Neuronal stem cell (in vitro differentiated cells): Measurements from ENCODE around the gene PCDHB8.
"Not testable (repeated sequence)": the region's sequence is repeated elsewhere in the genome, so short reads cannot be mapped to it uniquely, and the experiment has no call there.

ENCODE experiments used
- DNase-seq: peaks from one replicate; pipeline ENCODE4 v3.0.0-alpha.2; 2013; ENCODE audit warnings: low spot score
- H2AFZ ChIP-seq: one replicate; pipeline ENCODE4 v1.6.1; 2013; ENCODE audit warnings: mild to moderate bottlenecking, low read length, inconsistent platforms
- H2AK5ac ChIP-seq: 2 replicates; pipeline ENCODE4 v1.6.1; 2013; ENCODE audit warnings: low read depth, mild to moderate bottlenecking, inconsistent platforms, low read length, moderate library complexity, mixed read lengths
- H2BK120ac ChIP-seq: 2 replicates; pipeline ENCODE4 v1.6.1; 2013; ENCODE audit warnings: low read depth, mild to moderate bottlenecking, inconsistent platforms, low read length, moderate library complexity, mixed read lengths
- H2BK12ac ChIP-seq: one replicate; pipeline ENCODE4 v1.6.1; 2013; ENCODE audit warnings: low read length, inconsistent platforms
- H2BK15ac ChIP-seq: 2 replicates; pipeline ENCODE4 v1.6.1; 2013; ENCODE audit warnings: mild to moderate bottlenecking, low read length, inconsistent platforms, mixed read lengths
- H2BK5ac ChIP-seq: one replicate; pipeline ENCODE4 v1.6.1; 2013; ENCODE audit warnings: inconsistent platforms, mild to moderate bottlenecking, low read length, moderate library complexity
- H3K14ac ChIP-seq: one replicate; pipeline ENCODE4 v1.6.1; 2013; ENCODE audit warnings: low read length, inconsistent platforms
- H3K18ac ChIP-seq: 2 replicates; pipeline ENCODE4 v1.6.1; 2013; ENCODE audit warnings: low read length, inconsistent platforms
- H3K23ac ChIP-seq: 2 replicates; pipeline ENCODE4 v1.6.1; 2013; ENCODE audit warnings: low read depth, mild to moderate bottlenecking, mixed read lengths, low read length, inconsistent platforms; ENCODE audit not compliant: poor library complexity
- H3K27ac ChIP-seq: replicated peaks from 3 replicates; pipeline ENCODE4 v1.5.1; 2013; ENCODE audit warnings: low read length, inconsistent platforms
- H3K27me3 ChIP-seq, 3 experiments: 2 replicates each; pipeline ENCODE4 v1.6.1; 2013; ENCODE audit warnings: low read length in 3 of 3, mild to moderate bottlenecking in 2 of 3, inconsistent platforms in 1 of 3, low read depth in 1 of 3, mixed read lengths in 1 of 3, moderate library complexity in 1 of 3; ENCODE audit not compliant: control insufficient read depth in 3 of 3, insufficient read depth in 3 of 3
- H3K36me3 ChIP-seq, 2 donors: replicated peaks in 1 of 2; 2 replicates each; pipeline ENCODE4 v1.6.1; 2013; ENCODE audit warnings: low read length in 2 of 2; ENCODE audit not compliant: control insufficient read depth in 2 of 2, insufficient read depth in 2 of 2
- H3K4ac ChIP-seq: 2 replicates; pipeline ENCODE4 v1.6.1; 2013; ENCODE audit warnings: inconsistent platforms, mild to moderate bottlenecking, low read length, moderate library complexity
- H3K4me1 ChIP-seq, 2 donors: 1 replicate in 1 of 2; 2 replicates in 1 of 2; pipeline ENCODE4 v1.6.1; 2013; ENCODE audit warnings: low read length in 2 of 2, low read depth in 1 of 2; ENCODE audit not compliant: control insufficient read depth in 2 of 2, insufficient read depth in 1 of 2
- H3K4me2 ChIP-seq: one replicate; pipeline ENCODE4 v1.6.1; 2013; ENCODE audit warnings: mild to moderate bottlenecking, low read length, inconsistent platforms; ENCODE audit not compliant: insufficient read depth, poor library complexity, severe bottlenecking
- H3K4me3 ChIP-seq, 2 donors: 2 replicates each; pipeline ENCODE4 v1.5.1; 2013; ENCODE audit warnings: low read length in 2 of 2, mild to moderate bottlenecking in 2 of 2, inconsistent platforms in 1 of 2, moderate library complexity in 1 of 2
- H3K79me1 ChIP-seq: one replicate; pipeline ENCODE4 v1.6.1; 2013; ENCODE audit warnings: low read depth, mild to moderate bottlenecking, inconsistent platforms, low read length, moderate library complexity
- H3K9ac ChIP-seq: one replicate; pipeline ENCODE4 v1.6.1; 2013; ENCODE audit warnings: mild to moderate bottlenecking, low read depth, low read length, inconsistent platforms; ENCODE audit not compliant: poor library complexity
- H3K9me3 ChIP-seq, 2 donors: replicated peaks in 1 of 2; 2 replicates each; pipeline versions ENCODE3 to v1.6.1; 2013; ENCODE audit warnings: low read length in 2 of 2, mild to moderate bottlenecking in 2 of 2, inconsistent platforms in 1 of 2, low read depth in 1 of 2, mixed read lengths in 1 of 2, moderate library complexity in 1 of 2; ENCODE audit not compliant: control insufficient read depth in 2 of 2, insufficient read depth in 1 of 2
- H4K8ac ChIP-seq: one replicate; pipeline ENCODE4 v1.6.1; 2013; ENCODE audit warnings: low read depth, mild to moderate bottlenecking, inconsistent platforms, low read length, moderate library complexity
- H4K91ac ChIP-seq: one replicate; pipeline ENCODE4 v1.6.1; 2013; ENCODE audit warnings: low read length, low read depth, mild to moderate bottlenecking, inconsistent platforms; ENCODE audit not compliant: poor library complexity
- WGBS, 2 donors: extraction: QIAGEN DNeasy Blood & Tissue Kit; methylation state at CpG; one replicate each; pipeline ENCODE4 v1.1.7; 2013; ENCODE audit warnings: missing lambda C conversion rate in 2 of 2, mixed read lengths in 1 of 2; ENCODE audit not compliant: insufficient read length in 2 of 2, insufficient replicate concordance in 1 of 2; ENCODE audit errors: extremely low coverage in 2 of 2; 5-methylcytosine and 5-hydroxymethylcytosine counted together

PCDHB8 gene

GRCh38 chr5:141201646-141202045 lies 24.1 kb downstream of the PCDHB8 start:
- not testable (repeated sequence) for H2AFZ ChIP-seq, H3K4me1 ChIP-seq, H2BK12ac ChIP-seq, H3K23ac ChIP-seq, H3K9ac ChIP-seq, H3K4me2 ChIP-seq, H2BK120ac ChIP-seq, H3K4me3 ChIP-seq, H2BK5ac ChIP-seq, H3K4ac ChIP-seq, H4K8ac ChIP-seq, H3K14ac ChIP-seq, H3K18ac ChIP-seq, DNase-seq, H4K91ac ChIP-seq, H2BK15ac ChIP-seq, H3K27ac ChIP-seq, H3K79me1 ChIP-seq, H2AK5ac ChIP-seq, H3K27me3 ChIP-seq, H3K36me3 ChIP-seq
- WGBS, 2 donors, result no CpG with 5 or more reads among the region's 35 CpGs
- peaks cover 7 to 31% of the 10 kb centered on the region in 2 donors for H3K9me3 ChIP-seq

DNA sequence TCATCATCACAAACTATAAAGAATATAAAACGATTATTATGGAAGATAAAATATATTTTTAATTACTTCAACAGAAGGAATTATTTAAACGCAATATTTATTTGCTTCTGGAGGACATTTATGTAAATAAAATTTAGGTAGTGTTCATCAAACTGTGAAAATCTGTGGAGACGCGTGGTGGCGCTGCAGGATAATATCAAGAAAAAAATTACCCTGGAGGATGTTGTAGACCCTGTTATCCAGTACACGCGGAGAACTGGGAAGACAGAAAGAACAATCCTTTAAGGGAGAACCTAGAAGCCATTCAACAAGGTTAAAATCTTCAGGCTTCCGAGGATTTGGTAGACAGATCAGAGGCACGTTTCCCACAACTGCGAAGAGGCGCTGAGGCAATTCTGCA lies 30.9 kb downstream of the PCDHB8 start, which contains the start of gene PCDHB12:
TSS of gene PCDHB12 (plus strand) at position 242 of the 400 bp plus-strand sequence. CDS start 189 bp downstream, outside the sequence.
- no peaks in the 10 kb centered on the region for H3K79me1 ChIP-seq
- H2BK12ac ChIP-seq, result no peak within 1 kb of the TSS
- no peak within 1 kb of the TSS for H3K4ac ChIP-seq
- no peaks in the 10 kb centered on the region for H3K4me1 ChIP-seq
- H3K36me3 ChIP-seq, result no peaks in the 10 kb centered on the region
- H2AFZ ChIP-seq, result no peak within 1 kb of the TSS
- H3K9me3 ChIP-seq, result peaks cover 0 to 18% of the 10 kb centered on the region in 2 donors
- no peak within 1 kb of the TSS for H2BK5ac ChIP-seq
- WGBS, 2 donors, result no CpG with 5 or more reads among the region's 11 CpGs
- H3K9ac ChIP-seq, result no peak within 1 kb of the TSS
- no peak within 1 kb of the TSS for H2AK5ac ChIP-seq
- H4K8ac ChIP-seq, result no peak within 1 kb of the TSS
- no peak within 1 kb of the TSS for H2BK15ac ChIP-seq
- H3K14ac ChIP-seq, result no peak within 1 kb of the TSS
- no peak within 1 kb of the TSS for H3K27ac ChIP-seq
- H4K91ac ChIP-seq, result no peak within 1 kb of the TSS
- DNase-seq, result no peak
- no peak within 1 kb of the TSS for H3K23ac ChIP-seq
- H3K4me3 ChIP-seq, result no peak within 1 kb of the TSS
- no peaks in the 10 kb centered on the region for H3K27me3 ChIP-seq
- no peak within 1 kb of the TSS for H2BK120ac ChIP-seq
- no peak within 1 kb of the TSS for H3K18ac ChIP-seq
- no peak within 1 kb of the TSS for H3K4me2 ChIP-seq

DNA sequence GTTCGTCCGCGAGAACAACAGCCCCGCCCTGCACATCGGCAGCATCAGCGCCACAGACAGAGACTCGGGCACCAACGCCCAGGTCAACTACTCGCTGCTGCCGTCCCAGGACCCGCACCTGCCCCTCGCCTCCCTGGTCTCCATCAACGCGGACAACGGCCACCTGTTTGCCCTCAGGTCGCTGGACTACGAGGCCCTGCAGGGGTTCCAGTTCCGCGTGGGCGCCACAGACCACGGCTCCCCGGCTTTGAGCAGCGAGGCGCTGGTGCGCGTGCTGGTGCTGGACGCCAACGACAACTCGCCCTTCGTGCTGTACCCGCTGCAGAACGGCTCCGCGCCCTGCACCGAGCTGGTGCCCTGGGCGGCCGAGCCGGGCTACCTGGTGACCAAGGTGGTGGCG lies 32.7 kb downstream of the PCDHB8 start:
- not testable (repeated sequence) for H3K18ac ChIP-seq, H3K27me3 ChIP-seq, H3K36me3 ChIP-seq, H3K27ac ChIP-seq, DNase-seq, H3K4me3 ChIP-seq, H3K14ac ChIP-seq, H3K4me1 ChIP-seq, H3K4me2 ChIP-seq, H2BK120ac ChIP-seq, H3K23ac ChIP-seq, H2BK12ac ChIP-seq, H2BK15ac ChIP-seq, H4K91ac ChIP-seq, H2BK5ac ChIP-seq, H2AFZ ChIP-seq, H3K79me1 ChIP-seq, H4K8ac ChIP-seq, H3K4ac ChIP-seq, H2AK5ac ChIP-seq, H3K9ac ChIP-seq
- whole genome bisulfite sequencing, 2 donors, result no CpG with 5 or more reads among the region's 39 CpGs
- peaks cover 0 to 22% of the 10 kb centered on the region in 2 donors for H3K9me3 ChIP-seq

DNA sequence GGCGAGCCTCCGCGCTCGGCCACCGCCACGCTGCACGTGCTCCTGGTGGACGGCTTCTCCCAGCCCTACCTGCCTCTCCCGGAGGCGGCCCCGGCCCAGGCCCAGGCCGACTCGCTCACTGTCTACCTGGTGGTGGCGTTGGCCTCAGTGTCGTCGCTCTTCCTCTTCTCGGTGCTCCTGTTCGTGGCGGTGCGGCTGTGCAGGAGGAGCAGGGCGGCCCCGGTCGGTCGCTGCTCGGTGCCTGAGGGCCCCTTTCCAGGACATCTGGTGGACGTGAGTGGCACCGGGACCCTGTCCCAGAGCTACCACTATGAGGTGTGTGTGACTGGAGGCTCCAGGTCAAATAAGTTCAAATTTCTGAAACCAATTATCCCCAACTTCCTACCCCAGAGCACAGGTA lies 33.3 kb downstream of the PCDHB8 start:
- not testable (repeated sequence) for H4K91ac ChIP-seq, H3K4me2 ChIP-seq, H3K4me3 ChIP-seq, H2BK15ac ChIP-seq, H3K27me3 ChIP-seq, H3K79me1 ChIP-seq, H2BK12ac ChIP-seq, H3K23ac ChIP-seq, DNase-seq, H3K18ac ChIP-seq, H2BK120ac ChIP-seq, H3K27ac ChIP-seq, H3K9ac ChIP-seq, H2AK5ac ChIP-seq, H2AFZ ChIP-seq, H2BK5ac ChIP-seq, H3K4me1 ChIP-seq, H3K36me3 ChIP-seq, H4K8ac ChIP-seq, H3K4ac ChIP-seq
- Histone ChIP-seq H3K14ac (peak overlapping the region; percentile 8), H3K9me3 (peaks cover 0 to 22% of the 10 kb centered on the region in 2 donors)
- WGBS, 2 donors, result no CpG with 5 or more reads among the region's 27 CpGs
